Measurements from ENCODE around the gene AKR1E2.
"Not testable (repeated sequence)": the region's sequence is repeated elsewhere in the genome, so short reads cannot be mapped to it uniquely, and the experiment has no call there.

Gene AKR1E2

DNA sequence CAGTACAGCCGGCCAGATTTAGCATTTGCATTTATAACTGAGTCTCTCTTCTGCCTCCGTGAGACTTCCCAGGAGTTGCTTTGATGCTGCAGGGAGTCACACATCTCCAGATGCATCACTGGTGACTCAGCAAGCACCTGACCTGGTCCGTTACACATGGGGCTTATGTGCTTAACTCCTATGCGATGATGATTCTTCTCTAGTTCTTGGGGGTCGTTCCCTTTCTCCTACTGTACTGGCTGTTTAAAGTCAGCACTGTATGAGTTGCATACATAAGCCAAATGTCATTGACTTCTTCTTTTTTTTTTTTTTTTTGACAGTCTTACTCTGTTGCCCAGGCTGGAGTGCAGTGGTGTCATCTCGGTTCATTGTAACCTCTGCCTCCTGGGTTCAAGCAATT, 13.0 kb upstream of the AKR1E2 start:
- DNase-seq (ENCODE audit: low read depth in 2 of 2, low spot score in 1 of 2): no peak

DNA sequence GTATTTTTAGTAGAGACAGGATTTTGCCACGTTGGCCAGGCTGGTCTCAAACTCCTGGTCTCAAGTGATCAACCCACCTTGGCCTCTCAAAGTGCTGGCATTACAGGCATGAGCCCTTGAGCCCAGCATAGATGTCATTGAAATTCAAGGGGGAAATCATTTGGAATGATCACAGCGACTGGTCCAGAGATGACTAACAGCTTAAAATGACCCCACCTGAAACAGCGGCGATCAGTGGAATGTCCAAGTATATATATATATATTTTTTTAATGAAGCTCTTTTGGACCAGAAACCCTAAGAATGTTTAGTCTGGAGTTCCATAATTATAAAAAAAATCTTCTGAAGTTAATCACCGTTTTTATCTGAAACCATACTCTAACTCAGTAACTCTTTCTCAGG, 12.5 kb upstream of the AKR1E2 start:
- no peak for DNase-seq (ENCODE audit: low read depth in 2 of 2, low spot score in 1 of 2)

DNA sequence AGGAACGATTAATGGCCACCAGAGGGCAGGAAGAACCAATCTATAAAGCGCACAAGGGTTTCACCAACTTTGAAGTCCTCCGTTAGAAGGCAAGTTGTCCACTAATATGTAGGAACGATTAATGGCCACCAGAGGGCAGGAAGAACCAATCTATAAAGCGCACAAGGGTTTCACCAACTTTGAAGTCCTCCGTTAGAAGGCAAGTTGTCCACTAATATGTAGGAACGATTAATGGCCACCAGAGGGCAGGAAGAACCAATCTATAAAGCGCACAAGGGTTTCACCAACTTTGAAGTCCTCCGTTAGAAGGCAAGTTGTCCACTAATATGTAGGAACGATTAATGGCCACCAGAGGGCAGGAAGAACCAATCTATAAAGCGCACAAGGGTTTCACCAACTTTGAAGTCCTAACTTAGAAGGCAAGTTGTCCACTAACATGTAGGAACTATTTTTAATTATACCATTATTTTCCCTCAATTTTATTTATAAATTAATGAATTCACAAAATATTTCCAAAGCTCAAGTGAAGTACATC, 10.3 kb upstream of the AKR1E2 start:
- DNase-seq (ENCODE audit: low read depth in 2 of 2, low spot score in 1 of 2): not testable (repeated sequence)

DNA sequence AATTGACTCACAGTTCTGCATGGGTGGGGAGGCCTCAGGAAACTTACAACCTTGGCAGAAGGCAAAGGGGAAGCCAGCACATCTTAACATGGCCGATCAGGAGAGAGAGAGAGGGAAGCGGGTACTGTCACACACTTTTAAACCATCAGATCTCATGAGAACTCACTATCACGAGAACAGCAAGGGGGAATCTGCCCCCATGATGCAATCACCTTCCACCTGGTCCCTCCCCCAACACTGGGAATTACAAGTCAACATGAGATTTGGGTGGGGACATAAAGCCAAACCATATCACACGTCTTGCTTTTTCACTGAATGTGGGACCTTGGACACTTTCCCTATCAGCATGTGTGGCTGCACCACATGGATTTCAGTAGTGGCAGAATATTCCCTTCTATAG, 9.0 kb upstream of the AKR1E2 start:
- DNase-seq (ENCODE audit: low read depth in 2 of 2, low spot score in 1 of 2): no peak

DNA sequence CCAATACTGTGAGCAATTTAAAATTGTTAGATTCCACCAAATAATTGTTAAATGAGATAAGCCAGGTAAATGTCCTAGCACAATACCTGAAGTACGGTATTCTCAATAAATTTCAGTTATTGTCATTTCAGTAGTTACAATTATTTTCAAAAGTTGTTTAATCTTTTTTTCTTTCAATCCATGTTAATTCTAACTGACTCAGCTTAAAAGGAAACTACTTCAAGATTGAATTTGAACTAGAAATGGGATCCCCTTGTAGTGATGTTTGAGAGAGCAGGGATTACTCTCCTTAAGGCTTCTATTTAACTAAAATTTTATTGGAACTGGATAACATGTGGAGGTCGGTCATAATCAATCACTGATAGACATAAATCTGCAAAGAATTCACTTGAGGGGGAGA, 6.9 kb upstream of the AKR1E2 start:
- DNase-seq (ENCODE audit: low read depth in 2 of 2, low spot score in 1 of 2): no peak

DNA sequence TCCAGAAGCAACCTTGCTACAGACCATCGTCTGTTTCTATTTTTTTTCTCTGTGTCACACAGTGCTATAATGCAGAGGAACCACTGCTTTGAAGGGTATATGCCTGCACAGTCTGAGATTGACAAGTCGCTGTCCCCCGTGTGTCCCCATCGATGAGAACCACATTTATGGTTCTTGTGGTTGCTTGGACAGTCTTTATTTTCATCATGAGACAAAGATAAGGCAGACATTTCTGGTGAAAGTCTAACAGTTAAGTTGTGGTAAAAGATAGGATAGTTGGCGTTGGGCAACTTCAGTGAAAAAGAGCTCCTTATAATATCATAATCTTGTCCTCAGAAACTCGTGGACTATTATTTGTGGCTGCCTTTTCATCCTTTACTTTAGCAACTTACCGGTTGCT, 6.3 kb upstream of the AKR1E2 start:
- no peak for DNase-seq (ENCODE audit: low read depth in 2 of 2, low spot score in 1 of 2)

DNA sequence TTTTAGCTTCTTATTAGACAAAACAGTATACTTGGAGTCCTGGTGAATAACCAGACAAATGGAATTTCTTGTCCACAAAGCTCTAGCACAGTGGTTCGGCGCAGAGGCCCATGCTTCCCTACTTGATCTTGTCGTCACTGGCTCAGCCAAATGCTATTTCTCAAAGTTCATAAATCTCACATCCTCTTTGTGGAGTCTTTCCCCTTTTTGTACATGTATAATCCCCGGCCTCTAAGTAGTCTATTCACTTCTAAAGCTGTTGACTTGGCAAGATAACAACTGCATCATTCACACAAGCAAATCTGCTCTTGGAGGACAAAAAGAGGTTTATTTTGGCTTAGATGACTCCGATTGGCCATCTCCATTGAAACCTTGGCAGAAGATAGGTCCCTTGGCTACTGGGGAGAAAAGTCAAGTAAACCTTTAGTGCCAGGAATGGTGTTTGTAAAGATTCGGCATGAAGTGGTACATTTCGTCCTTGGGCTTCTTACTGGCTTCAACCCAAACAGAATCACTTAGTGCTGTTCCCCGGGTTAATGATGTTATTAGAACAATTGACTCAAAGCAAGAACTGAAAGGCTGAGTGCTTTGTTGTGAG, 5.1 kb upstream of the AKR1E2 start:
- no peak for DNase-seq (ENCODE audit: low read depth in 2 of 2, low spot score in 1 of 2)

DNA sequence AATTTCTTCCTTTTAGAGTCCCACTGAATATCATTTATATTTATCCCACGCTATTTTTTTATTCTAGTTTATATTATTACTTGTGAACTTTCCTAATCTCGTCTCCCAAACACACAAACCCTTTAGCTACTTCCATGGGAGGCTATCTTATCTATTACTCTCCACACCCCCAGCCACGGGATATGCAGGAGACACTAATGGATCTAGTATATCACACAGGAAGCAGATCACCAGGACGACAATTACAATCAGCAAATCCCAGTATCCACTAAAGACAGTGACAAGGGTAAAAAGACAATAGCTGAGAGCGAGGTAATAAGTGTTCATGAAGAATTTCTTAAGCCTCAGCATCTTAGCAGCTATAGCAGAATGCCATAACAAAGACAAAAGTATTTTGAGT, 3.8 kb upstream of the AKR1E2 start:
- no peak for DNase-seq (ENCODE audit: low read depth in 2 of 2, low spot score in 1 of 2)

DNA sequence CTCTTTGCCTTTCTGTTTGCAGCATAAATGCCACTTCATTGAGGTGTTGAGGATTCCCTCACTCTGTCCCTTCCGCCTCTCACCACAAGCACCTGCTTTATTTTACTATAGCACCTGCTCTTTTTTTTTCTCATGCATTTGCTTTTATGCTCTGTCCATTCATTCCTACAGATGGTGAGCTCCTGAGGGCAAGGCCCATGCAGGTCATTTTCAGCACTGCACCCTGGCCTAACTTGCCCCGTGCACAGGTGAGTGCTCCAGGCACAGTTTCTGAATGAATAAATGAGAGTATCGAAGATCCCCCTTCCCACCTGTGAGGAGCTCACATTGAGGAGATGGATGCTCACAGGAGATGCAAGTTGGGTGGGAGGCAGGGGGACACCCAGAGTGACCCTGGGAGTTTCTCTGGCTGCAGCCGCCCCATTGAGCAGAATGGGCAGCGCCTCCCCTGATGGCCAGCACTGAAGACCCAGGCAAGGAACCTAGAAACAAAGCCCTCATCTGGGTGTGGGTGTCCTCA, 1.2 kb upstream of the AKR1E2 start:
- DNase-seq (ENCODE audit: low read depth in 2 of 2, low spot score in 1 of 2): no peak

DNA sequence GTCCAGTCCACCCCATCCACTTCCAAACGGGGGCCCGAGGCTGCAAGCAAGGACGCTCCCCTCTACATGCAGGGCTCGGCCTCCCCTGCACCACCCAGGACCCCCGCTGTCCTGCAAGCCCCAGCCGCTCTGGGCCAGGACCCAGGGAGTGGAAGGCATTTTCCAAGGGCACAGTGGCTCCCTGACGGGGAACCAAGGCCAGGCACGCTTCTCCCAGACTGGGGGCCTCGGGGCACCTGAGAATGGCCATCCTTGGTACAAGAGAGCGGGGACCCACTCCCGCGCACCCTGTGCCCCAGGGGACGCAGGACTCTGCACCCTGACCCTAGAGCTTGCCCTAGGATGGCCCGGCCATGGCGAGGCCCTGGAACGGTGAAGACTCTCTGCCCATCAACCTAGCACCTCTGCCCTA, 545 bp upstream of the AKR1E2 start:
- DNase-seq (ENCODE audit: low read depth in 2 of 2, low spot score in 1 of 2): no peak

DNA sequence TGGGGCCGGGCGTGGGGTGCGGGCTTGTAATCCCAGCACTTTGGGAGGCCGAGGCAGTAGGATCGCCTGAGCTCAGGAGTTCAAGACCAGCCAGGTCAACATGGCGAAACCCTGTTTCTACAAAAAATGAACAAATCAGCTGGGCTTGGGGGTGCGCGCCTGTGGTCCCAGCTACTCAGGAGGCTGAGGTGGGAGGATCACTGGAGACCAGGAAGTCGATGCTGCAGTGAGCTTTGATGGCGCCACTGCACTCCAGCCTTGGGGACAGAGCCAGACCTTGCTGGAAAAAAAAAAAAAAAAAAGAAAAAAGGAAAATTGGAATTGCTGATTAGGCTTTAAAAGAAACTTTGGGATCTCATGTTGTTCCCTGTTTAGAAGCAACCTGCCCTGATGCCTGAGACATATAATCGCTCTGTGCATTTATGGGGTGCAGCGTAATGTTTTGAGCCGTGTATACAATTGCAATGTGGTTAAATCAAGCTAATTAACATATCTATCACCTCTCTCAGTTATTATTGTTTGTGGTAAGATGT, 851 bp downstream of the AKR1E2 start:
- DNase-seq (ENCODE audit: low read depth in 2 of 2, low spot score in 1 of 2): no peak

DNA sequence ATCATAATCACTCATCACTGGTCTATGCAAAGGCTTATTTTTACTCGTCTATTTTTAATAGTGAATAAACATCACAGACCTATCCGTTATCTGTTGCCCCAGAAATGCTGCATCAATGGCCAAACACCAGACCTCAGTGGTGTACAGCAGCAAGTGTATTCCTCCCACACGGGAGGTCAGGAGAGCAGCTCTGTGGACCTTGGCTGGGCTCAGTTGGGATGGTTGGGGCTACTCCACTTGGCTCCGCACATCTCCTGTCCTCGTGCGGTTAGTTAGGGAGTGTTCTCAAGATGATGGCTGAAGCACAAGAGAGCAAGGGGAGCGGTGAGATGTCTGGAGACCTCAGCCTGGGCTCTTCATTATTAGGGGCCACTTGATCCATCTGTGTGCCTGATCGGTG, 2.0 kb downstream of the AKR1E2 start:
- DNase-seq (ENCODE audit: low read depth in 2 of 2, low spot score in 1 of 2): no peak

DNA sequence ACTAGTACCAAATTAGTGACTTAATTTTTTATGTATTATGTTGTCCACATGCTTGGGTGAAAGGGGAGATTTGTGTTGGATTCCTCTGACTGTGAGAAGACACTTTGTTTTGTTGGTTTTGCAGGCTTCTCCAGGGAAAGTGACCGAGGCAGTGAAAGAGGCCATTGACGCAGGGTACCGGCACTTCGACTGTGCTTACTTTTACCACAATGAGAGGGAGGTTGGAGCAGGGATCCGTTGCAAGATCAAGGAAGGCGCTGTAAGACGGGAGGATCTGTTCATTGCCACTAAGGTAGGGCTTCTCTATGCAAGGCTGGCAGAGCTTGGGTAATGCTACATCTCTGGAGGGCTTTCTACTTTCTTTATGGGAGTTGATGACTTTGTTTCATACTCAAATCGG, 4.5 kb downstream of the AKR1E2 start:
- no peak for DNase-seq (ENCODE audit: low read depth in 2 of 2, low spot score in 1 of 2)

DNA sequence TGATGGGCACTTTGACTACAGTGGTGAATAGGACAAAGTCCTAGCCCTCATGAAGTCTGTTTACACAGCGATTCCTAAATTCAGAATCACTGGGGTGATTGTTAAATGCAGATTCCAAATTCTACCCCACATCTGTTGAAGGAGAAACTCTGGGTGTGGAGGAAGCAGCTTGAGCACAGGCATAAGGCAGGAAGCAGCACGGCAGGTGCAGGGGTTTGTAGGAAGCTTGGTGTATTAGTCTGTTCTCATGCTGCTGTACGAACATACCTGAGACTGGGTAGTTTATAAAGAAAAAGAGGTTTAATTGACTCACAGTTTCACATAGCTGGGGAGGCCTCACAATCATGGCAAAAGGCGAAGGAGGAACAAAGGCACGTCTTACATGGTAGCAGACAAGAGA, 5.1 kb downstream of the AKR1E2 start:
- no peak for DNase-seq (ENCODE audit: low read depth in 2 of 2, low spot score in 1 of 2)

DNA sequence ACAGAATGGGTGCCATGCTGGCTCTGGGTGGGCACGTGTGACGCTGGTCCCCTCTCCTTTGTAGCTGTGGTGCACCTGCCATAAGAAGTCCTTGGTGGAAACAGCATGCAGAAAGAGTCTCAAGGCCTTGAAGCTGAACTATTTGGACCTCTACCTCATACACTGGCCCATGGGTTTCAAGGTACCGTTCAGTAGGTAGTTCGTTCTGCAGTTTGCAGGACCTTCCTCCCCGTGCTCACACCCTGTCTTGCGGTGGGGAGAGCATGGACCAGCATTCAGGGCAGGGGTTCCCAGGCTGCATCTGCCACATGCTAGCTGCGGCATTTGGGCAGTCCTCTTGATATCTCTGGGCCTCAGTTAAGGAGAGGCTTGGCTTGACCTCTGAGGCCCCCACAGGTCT, 7.3 kb downstream of the AKR1E2 start:
- no peak for DNase-seq (ENCODE audit: low read depth in 2 of 2, low spot score in 1 of 2)

DNA sequence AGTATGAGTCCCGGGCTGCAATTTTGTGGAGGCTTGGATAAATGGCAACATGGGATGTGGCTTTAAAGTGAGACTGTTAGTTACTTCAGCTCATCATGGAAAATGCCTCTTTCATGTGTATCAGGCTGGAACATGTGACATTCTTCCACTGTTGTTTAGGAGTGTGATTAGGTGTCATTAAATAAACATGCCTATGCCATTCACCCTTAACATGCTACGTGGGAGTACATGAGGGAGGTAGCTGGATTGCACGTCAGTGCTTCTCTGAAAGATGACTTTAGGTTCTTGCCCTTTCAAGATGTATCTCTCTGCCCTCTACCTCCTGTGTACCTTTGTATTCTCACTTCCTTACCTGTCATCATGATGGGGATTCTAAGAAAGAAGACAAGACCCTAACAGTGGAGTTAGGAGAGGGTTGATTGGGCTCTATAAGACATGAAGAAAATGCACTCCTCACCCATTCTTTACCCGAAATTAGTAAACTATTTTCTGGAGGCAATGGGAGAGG, 8.9 kb downstream of the AKR1E2 start:
- no peak for DNase-seq (ENCODE audit: low read depth in 2 of 2, low spot score in 1 of 2)

DNA sequence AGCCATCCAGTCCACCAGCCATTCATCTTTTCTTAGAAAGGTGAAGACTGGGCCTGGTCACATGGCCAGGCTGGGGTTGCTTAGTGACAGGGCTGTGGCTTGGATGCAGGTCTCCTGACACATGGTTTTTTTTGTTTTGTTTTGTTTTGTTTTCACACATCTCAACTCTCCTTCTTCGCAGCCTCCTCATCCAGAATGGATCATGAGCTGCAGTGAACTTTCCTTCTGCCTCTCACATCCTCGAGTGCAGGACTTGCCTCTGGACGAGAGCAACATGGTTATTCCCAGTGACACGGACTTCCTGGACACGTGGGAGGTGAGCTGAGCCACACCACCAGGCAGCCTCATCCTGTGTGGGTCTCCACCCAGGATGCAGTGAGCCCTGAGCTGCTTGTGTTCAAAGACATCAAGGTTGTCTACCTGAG, 9.5 kb downstream of the AKR1E2 start:
- DNase-seq (ENCODE audit: low read depth in 2 of 2, low spot score in 1 of 2): no peak

DNA sequence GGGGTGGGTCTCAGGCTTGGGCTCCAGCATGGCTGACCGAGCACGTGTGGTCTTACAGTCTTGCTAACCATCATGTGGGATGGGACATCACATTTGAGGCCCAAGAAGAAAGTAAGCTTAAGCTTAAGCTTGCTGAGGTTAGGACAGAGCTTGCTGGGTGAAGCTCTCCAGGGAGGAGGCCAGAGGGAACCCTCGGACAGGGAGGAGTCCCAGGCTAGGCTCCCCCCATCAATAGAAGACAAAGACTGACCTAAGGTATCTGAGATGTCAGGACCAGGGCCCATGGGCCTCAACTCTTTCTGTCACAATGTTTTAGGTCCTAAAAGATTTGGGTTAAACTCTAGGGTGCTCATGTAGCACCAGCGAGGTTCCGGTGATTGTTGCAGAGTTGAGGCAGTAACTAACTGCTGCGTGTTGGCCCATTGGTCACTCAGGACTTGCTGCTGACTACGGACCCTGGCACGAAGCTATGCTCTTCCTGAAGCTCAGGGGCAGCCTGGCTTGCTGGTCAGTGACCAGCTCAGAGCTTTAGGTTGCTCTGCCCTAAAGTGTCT, 10.5 kb downstream of the AKR1E2 start:
- no peak for DNase-seq (ENCODE audit: low read depth in 2 of 2, low spot score in 1 of 2)

DNA sequence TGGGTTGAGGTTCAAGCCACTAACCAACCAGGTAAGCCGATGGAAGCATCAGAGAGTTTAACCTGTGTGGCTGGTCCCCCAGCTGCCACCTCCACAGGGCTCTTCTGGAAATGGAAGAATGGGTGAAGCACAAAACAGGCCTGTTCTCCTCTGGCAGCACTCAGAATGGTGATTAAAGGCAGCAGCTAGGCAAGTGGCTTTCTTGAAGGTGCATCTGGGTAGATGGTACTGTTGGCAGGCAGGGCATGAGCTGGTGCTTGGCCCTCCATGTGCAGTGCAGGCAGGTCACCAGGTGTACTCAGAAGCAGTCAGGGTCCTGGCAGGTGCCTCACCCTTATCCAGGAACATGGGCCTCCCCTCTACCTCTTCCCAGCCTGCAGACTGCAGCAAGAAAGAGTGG, 11.5 kb downstream of the AKR1E2 start:
- DNase-seq (ENCODE audit: low read depth in 2 of 2, low spot score in 1 of 2): no peak

DNA sequence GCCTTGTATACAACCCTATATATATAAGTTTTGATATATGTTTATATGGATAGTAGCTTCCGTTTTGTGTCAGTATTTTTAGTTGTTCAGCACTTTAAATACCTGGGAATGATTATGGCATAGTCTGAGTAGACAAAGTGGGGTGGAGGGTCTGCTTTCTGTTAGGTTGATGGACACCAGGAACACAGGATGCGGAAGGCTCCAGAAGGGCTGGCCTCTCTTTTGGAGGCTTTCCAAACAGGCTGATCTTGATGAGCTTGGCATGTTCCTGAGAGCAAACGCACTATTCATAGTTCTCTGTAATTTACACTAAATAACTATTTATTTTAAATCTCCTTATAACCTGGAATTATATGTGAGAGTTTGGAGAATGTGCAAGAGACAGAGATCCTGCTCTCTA, 12.7 kb downstream of the AKR1E2 start:
- DNase-seq (ENCODE audit: low read depth in 2 of 2, low spot score in 1 of 2): no peak

DNA sequence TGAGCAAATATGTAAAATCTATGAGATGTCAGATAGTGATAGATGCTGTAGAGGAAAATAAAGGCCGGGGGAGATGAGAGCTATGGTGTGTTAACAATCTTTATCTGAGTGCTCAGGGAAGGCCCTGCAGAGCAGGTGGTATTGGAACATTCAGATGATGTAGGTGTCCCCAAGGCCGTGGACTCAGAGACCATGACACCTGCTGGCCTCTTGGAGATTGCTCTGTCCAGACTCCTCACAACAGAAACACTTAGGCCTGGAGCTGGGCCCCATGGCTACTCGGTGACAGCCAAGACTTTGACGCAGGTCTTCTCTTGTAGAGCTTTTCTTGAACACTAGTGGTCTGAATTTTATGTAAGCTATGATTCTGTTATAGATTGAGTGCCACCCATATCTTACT, 13.3 kb downstream of the AKR1E2 start:
- DNase-seq (ENCODE audit: low read depth in 2 of 2, low spot score in 1 of 2): no peak

DNA sequence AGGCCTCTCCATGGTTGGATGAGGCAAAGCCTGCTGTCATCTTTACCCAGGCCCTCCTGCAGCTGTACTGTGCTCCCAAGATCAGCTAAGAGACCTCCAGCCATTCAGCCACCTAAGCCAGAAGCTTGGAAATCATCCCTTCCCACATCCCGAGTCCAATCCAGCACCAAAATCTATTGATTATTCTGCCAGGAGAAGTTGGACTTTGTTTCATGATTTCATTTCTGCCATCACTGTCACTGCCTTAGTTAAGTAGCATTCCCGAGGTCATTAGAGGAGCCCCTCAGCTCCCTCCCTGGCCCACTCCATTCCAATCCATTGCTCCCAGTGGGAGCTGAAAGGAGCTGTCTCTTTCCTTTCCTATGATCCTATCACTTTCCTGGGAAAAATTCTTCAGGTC, 14.1 kb downstream of the AKR1E2 start:
- no peak for DNase-seq (ENCODE audit: low read depth in 2 of 2, low spot score in 1 of 2)
